Caco-2 (cell line): ENCODE results near the gene TRAK1. TPM values are rescaled to one million over a fixed set of nuclear protein-coding genes. Genes with fewer than 3 reads are reported as not detected.

Experiments
- BruUV-seq: library from RNA; stranded (reverse); fragments of 400-500 nt; replicated peaks from 2 replicates; lab custom pipeline; 2021; lab: Mats Ljungman, UMichigan
- CTCF ChIA-PET: fragments of 300-600 bp; sonication (Branson Sonifier 250); formaldehyde crosslinking; loops from one replicate; lab custom pipeline; 2022; ENCODE audit warnings: antibody characterized with exemption; lab: Charles Lee
- POLR2A ChIA-PET: fragments of 300-600 bp; sonication (Branson Sonifier 250); formaldehyde crosslinking; loops from one replicate; lab custom pipeline; 2022; ENCODE audit warnings: antibody characterized with exemption; lab: Charles Lee
- DNase-seq, 2 experiments: peaks; one replicate each; pipeline versions ENCODE4 v3.0.0 to v3.0.0-alpha.2; 2020 to 2022
- H3K27me3 ChIP-seq: replicated peaks from 2 replicates; pipeline ENCODE4 v1.6.0; 2011; ENCODE audit warnings: low read length; ENCODE audit not compliant: control insufficient read depth, insufficient read depth
- H3K36me3 ChIP-seq: 2 replicates; pipeline ENCODE4 v1.5.1; 2011; ENCODE audit warnings: low read length; ENCODE audit not compliant: control insufficient read depth, insufficient read depth
- H3K4me1 ChIP-seq: fragments of 250-450 bp; sonication (Bioruptor Pico); 2 replicates; pipeline ENCODE4 v1.5.1; 2020; ENCODE audit warnings: mild to moderate bottlenecking
- H3K4me3 ChIP-seq: 2 replicates; pipeline ENCODE4 v1.5.1; 2011; ENCODE audit warnings: low read depth, mild to moderate bottlenecking, control low read depth, low read length
- H3K9me3 ChIP-seq: fragments of 250-450 bp; sonication (Bioruptor Pico); 2 replicates; pipeline ENCODE4 v1.5.1; 2020; ENCODE audit warnings: mild to moderate bottlenecking, moderate library complexity
- H3K27ac Mint-ChIP-seq: one replicate; pipeline ENCODE4 v1.8.0; 2022; ENCODE audit warnings: mixed read lengths; ENCODE audit not compliant: unreplicated experiment
- H3K27me3 Mint-ChIP-seq: one replicate; pipeline ENCODE4 v1.8.0; 2022; ENCODE audit warnings: mixed read lengths; ENCODE audit not compliant: insufficient read depth, unreplicated experiment
- H3K36me3 Mint-ChIP-seq: one replicate; pipeline ENCODE4 v1.8.0; 2022; ENCODE audit warnings: mild to moderate bottlenecking, mixed read lengths; ENCODE audit not compliant: insufficient read depth, unreplicated experiment
- H3K4me1 Mint-ChIP-seq: one replicate; pipeline ENCODE4 v1.8.0; 2022; ENCODE audit warnings: low read depth, mixed read lengths; ENCODE audit not compliant: unreplicated experiment
- H3K4me3 Mint-ChIP-seq: one replicate; pipeline ENCODE4 v1.8.0; 2022; ENCODE audit warnings: mild to moderate bottlenecking, moderate library complexity, mixed read lengths; ENCODE audit not compliant: unreplicated experiment
- H3K9me3 Mint-ChIP-seq: one replicate; pipeline ENCODE4 v1.8.0; 2022; ENCODE audit warnings: mixed read lengths; ENCODE audit not compliant: unreplicated experiment
- CTCF ChIP-seq, 2 experiments: fragments of 200-600 bp in 1 of 2; IDR thresholded peaks; 1 replicate in 1 of 2; 2 replicates in 1 of 2; pipeline versions ENCODE4 v1.5.1 to v1.8.0; 2011 to 2022; ENCODE audit warnings: antibody characterized with exemption in 1 of 2, control low read depth in 1 of 2, inconsistent platforms in 1 of 2, low read depth in 1 of 2, low read length in 1 of 2, mild to moderate bottlenecking in 1 of 2, moderate library complexity in 1 of 2; ENCODE audit not compliant: insufficient read depth in 1 of 2, severe bottlenecking in 1 of 2, unreplicated experiment in 1 of 2
- intact Hi-C: fragments of 100-400 bp; cut with micrococcal nuclease; formaldehyde crosslinking; loops from one replicate; pipeline ENCODE4 v1.10.0; 2022; ENCODE audit not compliant: unreplicated experiment
- total RNA-seq: library from RNA; stranded (reverse); gene quantifications from 2 replicates; pipeline ENCODE4 v1.2.3, GENCODE V29; 2022

Gene TRAK1
- total RNA-seq, 1 experiment from 2014 or later: 33.3 TPM

- no peak for TF ChIP-seq CTCF (IDR thresholded peaks at IDR 0.05; ENCODE audit: insufficient read depth in 1 of 2, low read depth in 1 of 2, low read length in 1 of 2, severe bottlenecking in 1 of 2, unreplicated experiment in 1 of 2)
- BruUV-seq: no TSS peak
- H3K36me3 ChIP-seq: no peaks in the 10 kb centered on the region
- no peaks in the 10 kb centered on the region for H3K9me3 ChIP-seq
- Mint-ChIP-seq H3K36me3 (no peaks in the 10 kb centered on the region), H3K27me3 (no peaks in the 10 kb centered on the region), H3K27ac (peak overlapping the region; percentile 26), H3K9me3 (no peaks in the 10 kb centered on the region), H3K4me3 (no peak overlapping the region), H3K4me1 (peaks cover 24% of the 10 kb centered on the region)
- no peak overlapping the region for H3K4me3 ChIP-seq
- DNase-seq: no peak
- intact Hi-C loops: loop anchor here (1.0 kb wide), 1 partner anchor 38 kb away; no protein-coding TSS in a partner anchor
- H3K27me3 ChIP-seq: no peaks in the 10 kb centered on the region
- ChIA-PET CTCF (interaction anchor here (0.6 kb wide), 4 partner anchors 20 to 1875 kb away, joined by 3 to 7 read pairs (median 6); no protein-coding TSS in a partner anchor), POLR2A (interaction anchor here (0.7 kb wide), 1 partner anchor 110 kb away, joined by 3 read pairs; no protein-coding TSS in a partner anchor)
- H3K4me1 ChIP-seq: 0 out of 2 replicates have a peak, but pooled peaks cover 13% of the 10 kb centered on the region
Observed at GRCh38 chr3:42052484-42053351, 38.4 kb upstream of the TRAK1 start.

- TF ChIP-seq CTCF (IDR thresholded peaks at IDR 0.05; ENCODE audit: insufficient read depth in 1 of 2, low read depth in 1 of 2, low read length in 1 of 2, severe bottlenecking in 1 of 2, unreplicated experiment in 1 of 2): no peak
- 0 out of 2 replicates have a peak, but pooled peaks cover 13% of the 10 kb centered on the region for H3K4me1 ChIP-seq
- no peaks in the 10 kb centered on the region for H3K36me3 ChIP-seq
- BruUV-seq: no TSS peak
- ChIA-PET POLR2A (no interaction called here), CTCF (interaction anchor here (0.6 kb wide), 3 partner anchors 19 to 64 kb away, joined by 3 to 7 read pairs (median 5); no protein-coding TSS in a partner anchor)
- DNase-seq: no peak
- H3K27ac Mint-ChIP-seq: no peak overlapping the region
- H3K9me3 ChIP-seq: no peaks in the 10 kb centered on the region
- no peak overlapping the region for H3K4me3 Mint-ChIP-seq
- H3K27me3 ChIP-seq: no peaks in the 10 kb centered on the region
- H3K9me3 Mint-ChIP-seq: no peaks in the 10 kb centered on the region
- intact Hi-C loops: loop anchor here (1.0 kb wide), 1 partner anchor 39 kb away; no protein-coding TSS in a partner anchor
- H3K4me1 Mint-ChIP-seq: peaks cover 19% of the 10 kb centered on the region
- H3K27me3 Mint-ChIP-seq: no peaks in the 10 kb centered on the region
- H3K36me3 Mint-ChIP-seq: no peaks in the 10 kb centered on the region
- no peak overlapping the region for H3K4me3 ChIP-seq
Observed at GRCh38 chr3:42053476-42053875, 37.7 kb upstream of the TRAK1 start.

- Mint-ChIP-seq H3K4me3 (no peak overlapping the region), H3K9me3 (no peaks in the 10 kb centered on the region), H3K36me3 (no peaks in the 10 kb centered on the region), H3K27me3 (no peaks in the 10 kb centered on the region), H3K4me1 (peaks cover 19% of the 10 kb centered on the region), H3K27ac (peak overlapping the region; percentile 39)
- no peak for TF ChIP-seq CTCF (IDR thresholded peaks at IDR 0.05; ENCODE audit: insufficient read depth in 1 of 2, low read depth in 1 of 2, low read length in 1 of 2, severe bottlenecking in 1 of 2, unreplicated experiment in 1 of 2)
- no peak overlapping the region for H3K4me3 ChIP-seq
- H3K4me1 ChIP-seq: 0 out of 2 replicates have a peak, but pooled peaks cover 13% of the 10 kb centered on the region
- CTCF ChIA-PET: no interaction called here
- no peaks in the 10 kb centered on the region for H3K27me3 ChIP-seq
- H3K9me3 ChIP-seq: no peaks in the 10 kb centered on the region
- intact Hi-C loops: no loop called here
- no peaks in the 10 kb centered on the region for H3K36me3 ChIP-seq
- DNase-seq: no peak
- POLR2A ChIA-PET: no interaction called here
- BruUV-seq: no TSS peak
Observed at GRCh38 chr3:42055291-42055690, 35.9 kb upstream of the TRAK1 start.
